ENCODE measurements around the gene ITPA. TPM values are rescaled to one million over a fixed set of nuclear protein-coding genes. Genes with fewer than 3 reads are reported as not detected.

Gene ITPA
- total RNA-seq, 3 donors from 2014 or later (not counting 1 experiment from before 2014, with no cell fraction given), result 49.6 to 53.2 (median 50.2) TPM

GRCh38 chr20:3168829-3169590 lies 40.3 kb upstream of the ITPA start:
- ATAC-seq, result no peak
- no peaks in the 10 kb centered on the region for H3K36me3 ChIP-seq (ENCODE audit: control insufficient read depth, insufficient read depth, low read length)
- no peak overlapping the region for H3K27ac ChIP-seq (ENCODE audit: low read length)
- no peak overlapping the region for H3K27ac Mint-ChIP-seq
- H3K27me3 ChIP-seq (ENCODE audit: control insufficient read depth, insufficient read depth, low read length), result peaks cover 23% of the 10 kb centered on the region
- peaks cover 15% of the 10 kb centered on the region for H3K4me1 ChIP-seq (ENCODE audit: control insufficient read depth, insufficient read depth, low read length)
- TF ChIP-seq CTCF (IDR thresholded peaks at IDR 0.05), result no peak
- H3K4me3 Mint-ChIP-seq, result no peak overlapping the region
- peaks cover 5 to 15% of the 10 kb centered on the region in 2 donors for H3K4me1 Mint-ChIP-seq
- no peaks in the 10 kb centered on the region for H3K9me3 ChIP-seq (ENCODE audit: control insufficient read depth, insufficient read depth, low read length)
- no peaks in the 10 kb centered on the region for H3K36me3 Mint-ChIP-seq
- intact Hi-C loops (cut with micrococcal nuclease), result no loop called here
- H3K27me3 Mint-ChIP-seq (ENCODE audit: low read depth in 2 of 2), result peaks cover 33 to 43% of the 10 kb centered on the region in 2 donors
- no peaks in the 10 kb centered on the region for H3K9me3 Mint-ChIP-seq
- DNase-seq, result no peak
- no peak overlapping the region for H3K4me3 ChIP-seq (ENCODE audit: low read length)
- 86% methylated on average over 7 of the region's 7 CpGs for WGBS (ENCODE audit: insufficient coverage)

GRCh38 chr20:3171391-3172125 lies 37.7 kb upstream of the ITPA start:
- no peaks in the 10 kb centered on the region for H3K9me3 Mint-ChIP-seq
- H3K27me3 ChIP-seq (ENCODE audit: control insufficient read depth, insufficient read depth, low read length), result peaks cover 35% of the 10 kb centered on the region
- DNase-seq, result no peak
- ATAC-seq, result no peak
- peak overlapping the region; percentile 53 for H3K4me3 Mint-ChIP-seq
- no peak overlapping the region for H3K27ac ChIP-seq (ENCODE audit: low read length)
- peaks cover 14 to 24% of the 10 kb centered on the region in 2 donors for H3K4me1 Mint-ChIP-seq
- H3K9me3 ChIP-seq (ENCODE audit: control insufficient read depth, insufficient read depth, low read length), result no peaks in the 10 kb centered on the region
- WGBS (ENCODE audit: insufficient coverage), result 90% methylated on average over 12 of the region's 14 CpGs
- no peak overlapping the region for H3K4me3 ChIP-seq (ENCODE audit: low read length)
- H3K36me3 ChIP-seq (ENCODE audit: control insufficient read depth, insufficient read depth, low read length), result no peaks in the 10 kb centered on the region
- peaks cover 19% of the 10 kb centered on the region for H3K4me1 ChIP-seq (ENCODE audit: control insufficient read depth, insufficient read depth, low read length)
- no peak for TF ChIP-seq CTCF (IDR thresholded peaks at IDR 0.05)
- no peaks in the 10 kb centered on the region for H3K36me3 Mint-ChIP-seq
- H3K27ac Mint-ChIP-seq, result peak overlapping the region; percentile 57 to 82
- peaks cover 47 to 50% of the 10 kb centered on the region in 2 donors for H3K27me3 Mint-ChIP-seq (ENCODE audit: low read depth in 2 of 2)
- intact Hi-C loops (cut with micrococcal nuclease), result no loop called here

GRCh38 chr20:3172126-3172932 lies 37.0 kb upstream of the ITPA start:
- Mint-ChIP-seq H3K27ac (peak overlapping the region; percentile 57 to 82), H3K9me3 (no peaks in the 10 kb centered on the region), H3K4me3 (peak overlapping the region; percentile 53), H3K27me3 (ENCODE audit: low read depth in 2 of 2) (peaks cover 46 to 50% of the 10 kb centered on the region in 2 donors), H3K36me3 (no peaks in the 10 kb centered on the region), H3K4me1 (peaks cover 14 to 24% of the 10 kb centered on the region in 2 donors)
- Histone ChIP-seq H3K4me3 (ENCODE audit: low read length) (no peak overlapping the region), H3K36me3 (ENCODE audit: control insufficient read depth, insufficient read depth, low read length) (no peaks in the 10 kb centered on the region), H3K9me3 (ENCODE audit: control insufficient read depth, insufficient read depth, low read length) (no peaks in the 10 kb centered on the region), H3K4me1 (ENCODE audit: control insufficient read depth, insufficient read depth, low read length) (peaks cover 19% of the 10 kb centered on the region), H3K27ac (ENCODE audit: low read length) (no peak overlapping the region), H3K27me3 (ENCODE audit: control insufficient read depth, insufficient read depth, low read length) (peaks cover 31% of the 10 kb centered on the region)
- 55% methylated on average over 5 of the region's 5 CpGs for WGBS (ENCODE audit: insufficient coverage)
- TF ChIP-seq CTCF (IDR thresholded peaks at IDR 0.05), result no peak
- ATAC-seq (no peak), DNase-seq (no peak)
- intact Hi-C loops (cut with micrococcal nuclease), result no loop called here
